Mammary epithelial cell (primary cell): ENCODE data around the gene MOGAT3.

Source experiments
- CTCF ChIP-seq, 2 donors: IDR thresholded peaks in 1 of 2; conservative IDR thresholded peaks in 1 of 2; 2 replicates each; pipeline ENCODE4 v1.5.1; 2011 to 2012; ENCODE audit warnings: inconsistent platforms in 2 of 2, low read length in 2 of 2, mild to moderate bottlenecking in 2 of 2, control low read depth in 1 of 2, low read depth in 1 of 2; ENCODE audit not compliant: insufficient read depth in 1 of 2; ENCODE audit errors: extremely low read depth in 1 of 2
- EZH2 ChIP-seq: IDR thresholded peaks from 2 replicates; pipeline ENCODE4 v1.6.1; 2012; ENCODE audit warnings: low read length, inconsistent platforms, borderline replicate concordance

- peak in 1 of 2 donors; percentile 22 for TF ChIP-seq CTCF (conservative IDR thresholded peaks at IDR 0.05 in 1 of 2, IDR thresholded peaks at IDR 0.05 in 1 of 2; ENCODE audit: extremely low read depth in 1 of 2, insufficient read depth in 1 of 2, low read depth in 1 of 2, low read length in 2 of 2)
- no peak for TF ChIP-seq EZH2
Measured at GRCh38 chr7:101156277-101156676, 44.6 kb downstream of the MOGAT3 start.
